GM21367 (cell line): ENCODE data around the gene FKRP.
A peak's percentile ranks its signal among the peaks of the same experiment; 100 is the strongest.
"Not testable (repeated sequence)": the region's sequence is repeated elsewhere in the genome, so short reads cannot be mapped to it uniquely, and the experiment has no call there.

ENCODE experiments used
- ATAC-seq: cut with Tn5 transposase; IDR thresholded peaks from one replicate; pipeline ENCODE4 v1.9.1; 2021; ENCODE audit not compliant: unreplicated experiment

FKRP gene

GRCh38 chr19:46784262-46785053, 38.6 kb downstream of the FKRP start:
- ATAC-seq = no peak

- no peak for ATAC-seq
These were observed 39.5 kb downstream of the FKRP start for GRCh38 chr19:46785054-46785979.

GRCh38 chr19:46785980-46786235, 40.1 kb downstream of the FKRP start:
- no peak for ATAC-seq

GRCh38 chr19:46786236-46787039, 40.6 kb downstream of the FKRP start:
- no peak for ATAC-seq

- no peak for ATAC-seq
These were observed 41.1 kb downstream of the FKRP start for GRCh38 chr19:46787040-46787330.

- ATAC-seq = no peak
These were observed 41.7 kb downstream of the FKRP start for GRCh38 chr19:46787331-46788261.

- peak; percentile 36 for ATAC-seq
These were observed 42.6 kb downstream of the FKRP start, which contains the start of gene SLC1A5 for GRCh38 chr19:46788262-46788967. TSS of gene SLC1A5 (minus strand) at chr19:46788594. CDS start at chr19:46787965, 629 bp downstream.

GRCh38 chr19:46788968-46789338, 43.1 kb downstream of the FKRP start:
- ATAC-seq = no peak

GRCh38 chr19:46789371-46789770, 43.5 kb downstream of the FKRP start:
- ATAC-seq = no peak

GRCh38 chr19:46791944-46792343, 46.1 kb downstream of the FKRP start:
- no peak for ATAC-seq

GRCh38 chr19:46797881-46798280, 52.0 kb downstream of the FKRP start:
- no peak for ATAC-seq

GRCh38 chr19:46798713-46799112, 52.9 kb downstream of the FKRP start:
- ATAC-seq = no peak

GRCh38 chr19:46802152-46802551, 56.3 kb downstream of the FKRP start:
- ATAC-seq = no peak

GRCh38 chr19:46803555-46803954, 57.7 kb downstream of the FKRP start:
- no peak for ATAC-seq

- not testable (repeated sequence) for ATAC-seq
These were observed 58.6 kb downstream of the FKRP start for GRCh38 chr19:46804432-46804831.

GRCh38 chr19:46806656-46807055, 60.8 kb downstream of the FKRP start:
- ATAC-seq = no peak
